Psoas muscle (tissue), 8 donors: ENCODE results near the gene KCNG2. TPM values are rescaled to one million over a fixed set of nuclear protein-coding genes. Genes with fewer than 3 reads are reported as not detected.

ENCODE experiments used
- ATAC-seq, 4 donors: fragments of 200-7000 bp; cut with Tn5 transposase; one replicate each; pipeline ENCODE4 v1.9.1; 2020; ENCODE audit warnings: moderate library complexity in 3 of 4, mild to moderate bottlenecking in 2 of 4
- DNase-seq, 2 donors: peaks; one replicate each; pipeline ENCODE4 v3.0.0-alpha.2; 2020
- H3K27ac ChIP-seq: fragments of 200-600 bp; one replicate; pipeline ENCODE4 v1.8.0; 2022
- H3K27me3 ChIP-seq, 3 donors: fragments of 200-600 bp in 1 of 3; one replicate each; pipeline versions ENCODE4 v1.6.1 to v1.8.0; 2013 to 2022; ENCODE audit warnings: low read length in 2 of 3, mild to moderate bottlenecking in 2 of 3, moderate library complexity in 1 of 3; ENCODE audit not compliant: insufficient read depth in 3 of 3
- H3K36me3 ChIP-seq, 2 donors: fragments of 200-600 bp in 1 of 2; one replicate each; pipeline versions ENCODE4 v1.6.1 to v1.8.0; 2013 to 2022; ENCODE audit warnings: low read depth in 1 of 2, mild to moderate bottlenecking in 1 of 2, moderate library complexity in 1 of 2; ENCODE audit not compliant: insufficient read depth in 1 of 2
- H3K4me1 ChIP-seq: fragments of 200-600 bp; one replicate; pipeline ENCODE4 v1.8.0; 2022
- H3K4me3 ChIP-seq: fragments of 200-600 bp; one replicate; pipeline ENCODE4 v1.8.0; 2022; ENCODE audit warnings: mild to moderate bottlenecking
- H3K9me3 ChIP-seq: fragments of 200-600 bp; one replicate; pipeline ENCODE4 v1.8.0; 2022
- WGBS, 3 donors: extraction: QIAGEN DNeasy Blood & Tissue Kit; methylation state at CpG; one replicate each; pipeline versions ENCODE4 v1.1.6 to v1.1.7; 2013; 5-methylcytosine and 5-hydroxymethylcytosine counted together
- intact Hi-C, 2 donors: fragments of 100-400 bp; cut with DNase I; formaldehyde crosslinking; loops; one replicate each; pipeline versions ENCODE4 v1.11.0 to v1.14.2; 2022
- polyA plus RNA-seq, 3 donors: library from polyadenylated mRNA; stranded (reverse); fragments of 200-250 nt; gene quantifications; one replicate each; pipeline ENCODE4 v1.2.3, GENCODE V29; 2013
- total RNA-seq, 4 donors: library from RNA; stranded (reverse); fragmentation: NEBNext Ultra II Directional in 2 of 4; extraction: Animal tissue kit (Norgen Biotek cat#: 25700) in 2 of 4; gene quantifications; one replicate each; pipeline versions ENCODE4 v1.2.1 to v1.2.4, GENCODE V29; 2021 to 2023
- TF ChIP-seq, protein P1 (sequence below): fragments of 200-600 bp; IDR thresholded peaks from one replicate; pipeline ENCODE4 v1.8.0; 2022; ENCODE audit warnings: antibody characterized with exemption
- donor health status: healthy with polysubstance abuse.
- donor health status: DM: no; HTN: no; CAD: no; lungs with moderate emphysema.
- donor health status: Bipolar disorder and iron deficiency.
- donor health status: healthy.
- donor health status: DM: yes; HTN: yes; CAD: no.
- donor health status: DM: no; HTN: no; CAD: no.
- donor health status: DM: no; HTN: no; CAD: no.
- donor health status: DM: yes; HTN: yes; CAD: no.

The KCNG2 gene
- total and polyA plus RNA-seq, 7 donors, result 0.04 to 0.54 (median 0.27) TPM; not detected in 2

DNA sequence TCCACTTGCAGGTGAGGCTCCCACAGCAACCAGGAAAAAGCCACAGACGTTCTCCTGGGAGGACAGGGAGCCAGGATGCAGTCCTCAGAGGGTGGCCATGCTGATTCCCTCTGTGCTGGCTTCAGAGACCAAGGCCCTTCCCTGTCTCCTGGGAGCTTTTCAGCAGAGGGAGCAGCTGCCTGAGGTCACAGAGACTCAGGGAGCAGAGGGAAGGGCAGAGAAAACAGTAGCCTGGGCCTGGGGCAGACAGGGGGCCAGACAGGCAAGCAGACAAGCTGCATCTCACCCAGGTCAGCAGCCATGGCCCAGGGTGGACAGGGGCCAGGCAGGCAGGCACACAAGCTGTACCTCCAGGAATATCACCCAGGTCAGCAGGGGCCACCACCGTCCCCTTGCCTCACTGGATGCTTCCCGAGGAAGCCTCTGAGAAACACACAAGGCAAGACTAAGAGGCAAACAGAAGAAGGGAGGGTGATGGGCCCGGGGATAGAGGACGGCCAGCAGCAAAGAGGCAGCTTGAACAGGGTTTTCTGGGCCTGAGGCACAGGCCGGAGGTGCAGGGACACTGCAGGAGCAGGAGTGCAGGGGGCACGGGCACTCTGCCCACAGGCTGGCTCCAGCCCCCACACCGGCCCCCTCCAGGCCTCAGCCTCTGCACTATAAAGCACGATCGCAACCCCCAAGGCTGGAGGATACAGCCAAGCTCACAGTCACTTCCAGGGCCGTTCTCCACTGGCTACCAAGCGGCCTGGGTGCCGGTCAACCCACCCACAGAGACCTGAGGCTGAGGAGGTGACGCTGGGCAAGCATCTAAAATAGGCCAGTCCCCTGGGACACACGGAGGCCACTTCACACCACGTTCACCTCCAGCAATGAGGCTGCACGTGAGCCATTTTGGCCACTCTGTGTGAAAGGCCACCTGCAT lies 147.6 kb downstream of the KCNG2 start:
- no peaks in the 10 kb centered on the region for H3K27me3 ChIP-seq
- H3K4me1 ChIP-seq, result peaks cover 54% of the 10 kb centered on the region
- DNase-seq, result peak in 1 of 2 donors; percentile 53
- H3K36me3 ChIP-seq, result peaks cover 4 to 35% of the 10 kb centered on the region in 2 donors
- intact Hi-C loops, result loop anchor here (10.0 kb wide), 2 partner anchors 271 to 561 kb away; partner anchors contain the start of gene CTDP1 (in 1 of the 2)
- no peaks in the 10 kb centered on the region for H3K9me3 ChIP-seq
- WGBS, 3 donors, result 52 to 69% (median 64%) methylated on average over 17 of the region's 17 CpGs
- ATAC-seq, result peak in 2 of 4 donors; percentile 5 to 32
- H3K27ac ChIP-seq, result no peak overlapping the region
- H3K4me3 ChIP-seq, result no peak overlapping the region
- TF ChIP-seq, protein P1, sequence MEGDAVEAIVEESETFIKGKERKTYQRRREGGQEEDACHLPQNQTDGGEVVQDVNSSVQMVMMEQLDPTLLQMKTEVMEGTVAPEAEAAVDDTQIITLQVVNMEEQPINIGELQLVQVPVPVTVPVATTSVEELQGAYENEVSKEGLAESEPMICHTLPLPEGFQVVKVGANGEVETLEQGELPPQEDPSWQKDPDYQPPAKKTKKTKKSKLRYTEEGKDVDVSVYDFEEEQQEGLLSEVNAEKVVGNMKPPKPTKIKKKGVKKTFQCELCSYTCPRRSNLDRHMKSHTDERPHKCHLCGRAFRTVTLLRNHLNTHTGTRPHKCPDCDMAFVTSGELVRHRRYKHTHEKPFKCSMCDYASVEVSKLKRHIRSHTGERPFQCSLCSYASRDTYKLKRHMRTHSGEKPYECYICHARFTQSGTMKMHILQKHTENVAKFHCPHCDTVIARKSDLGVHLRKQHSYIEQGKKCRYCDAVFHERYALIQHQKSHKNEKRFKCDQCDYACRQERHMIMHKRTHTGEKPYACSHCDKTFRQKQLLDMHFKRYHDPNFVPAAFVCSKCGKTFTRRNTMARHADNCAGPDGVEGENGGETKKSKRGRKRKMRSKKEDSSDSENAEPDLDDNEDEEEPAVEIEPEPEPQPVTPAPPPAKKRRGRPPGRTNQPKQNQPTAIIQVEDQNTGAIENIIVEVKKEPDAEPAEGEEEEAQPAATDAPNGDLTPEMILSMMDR, result no peak

- WGBS, 3 donors, result 77 to 90% (median 79%) methylated on average over 14 of the region's 14 CpGs
- H3K4me1 ChIP-seq, result peaks cover 48% of the 10 kb centered on the region
- ATAC-seq, result peak in 3 of 4 donors; percentile 25 to 50 (median 43)
- intact Hi-C loops, result loop anchor here (10.0 kb wide), 2 partner anchors 272 to 562 kb away; partner anchors contain the start of gene CTDP1 (in 1 of the 2)
- no peak overlapping the region for H3K4me3 ChIP-seq
- peak overlapping the region; percentile 71 for H3K27ac ChIP-seq
- TF ChIP-seq, protein P1, result no peak
- DNase-seq, result peak in 1 of 2 donors; percentile 62
- no peaks in the 10 kb centered on the region for H3K9me3 ChIP-seq
- no peaks in the 10 kb centered on the region for H3K27me3 ChIP-seq
- H3K36me3 ChIP-seq, result peaks cover 3 to 23% of the 10 kb centered on the region in 2 donors
Measured at GRCh38 chr18:79947054-79947755, 149.5 kb downstream of the KCNG2 start.

DNA sequence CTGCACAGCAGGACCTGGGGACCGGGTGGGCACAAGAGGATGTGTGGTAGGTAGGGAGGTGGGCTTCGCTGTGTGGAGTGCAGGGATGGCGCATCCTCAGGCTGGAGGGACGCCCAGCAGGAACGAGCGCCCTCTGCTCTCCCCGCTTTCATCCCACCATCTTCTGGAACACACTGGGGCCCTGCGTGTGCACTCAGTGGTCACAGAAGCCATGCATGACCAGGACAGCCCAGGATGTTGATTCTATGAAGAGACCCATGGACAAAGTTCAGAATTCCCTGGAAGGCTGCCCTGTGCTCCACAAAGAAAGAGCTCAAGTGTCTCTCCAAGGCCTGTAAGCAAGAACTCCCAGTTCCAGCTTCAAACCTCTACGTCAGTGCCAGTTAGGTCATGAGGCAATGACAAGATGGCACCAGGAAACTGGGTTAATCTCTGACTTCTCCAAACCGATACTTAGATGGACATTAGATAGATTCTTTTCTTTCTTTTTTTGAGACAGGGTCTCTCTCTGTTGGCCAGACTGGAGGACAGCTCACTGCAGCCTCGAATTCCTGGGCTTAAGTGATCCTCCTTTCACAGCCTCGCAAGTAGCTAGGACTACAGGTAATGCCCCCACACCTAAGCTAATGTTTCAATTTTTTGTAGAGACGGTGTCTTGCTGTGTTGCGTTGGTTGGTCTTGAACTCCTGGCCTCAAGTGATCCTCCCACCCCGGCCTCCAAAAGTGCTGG lies 150.3 kb downstream of the KCNG2 start:
- TF ChIP-seq, protein P1, result no peak
- Histone ChIP-seq H3K4me3 (peak overlapping the region; percentile 16), H3K27me3 (no peaks in the 10 kb centered on the region), H3K36me3 (peaks cover 0 to 15% of the 10 kb centered on the region in 2 donors), H3K27ac (peak overlapping the region; percentile 71), H3K9me3 (no peaks in the 10 kb centered on the region), H3K4me1 (peaks cover 48% of the 10 kb centered on the region)
- ATAC-seq (peak; percentile 44 to 69 (median 64)), DNase-seq (peak in 1 of 2 donors; percentile 73)
- intact Hi-C loops, result loop anchor here (10.0 kb wide), 2 partner anchors 273 to 563 kb away; partner anchors contain the start of gene CTDP1 (in 1 of the 2)
- 73 to 82% (median 77%) methylated on average over 15 of the region's 15 CpGs for WGBS, 3 donors

DNA sequence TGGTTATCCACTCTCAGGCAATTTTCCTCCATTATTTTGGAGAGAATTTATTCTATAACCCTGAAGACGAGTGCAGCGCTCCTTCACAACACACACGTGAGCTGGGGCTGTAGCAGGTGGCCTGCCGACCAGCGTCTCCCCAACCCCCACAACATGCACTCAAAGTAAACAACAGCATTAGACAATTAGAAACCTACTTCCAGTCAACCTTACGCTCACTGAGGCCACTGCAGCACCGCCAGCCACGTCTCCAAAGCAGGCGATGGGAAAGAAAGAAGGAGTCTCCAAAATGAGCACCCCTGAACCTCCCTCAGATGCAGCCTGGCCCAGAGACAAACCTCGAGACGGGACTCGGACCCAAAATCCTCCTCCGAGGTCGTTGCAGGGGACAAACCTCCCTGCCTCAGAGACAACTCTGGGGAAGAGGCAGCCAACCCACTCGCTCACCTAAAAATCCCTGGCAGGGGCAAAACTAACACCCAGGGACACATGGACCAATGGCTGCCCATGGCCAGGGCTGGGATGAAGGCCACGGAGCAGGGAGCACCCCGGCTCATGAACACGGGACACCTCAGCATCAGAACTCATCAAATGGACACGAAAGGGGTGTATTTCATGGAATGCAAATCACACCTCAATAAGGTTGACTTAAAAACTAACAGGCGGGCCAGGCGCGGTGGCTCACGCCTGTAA lies 151.1 kb downstream of the KCNG2 start:
- TF ChIP-seq, protein P1, result no peak
- Histone ChIP-seq H3K27me3 (no peaks in the 10 kb centered on the region), H3K9me3 (no peaks in the 10 kb centered on the region), H3K27ac (peak overlapping the region; percentile 85), H3K4me3 (peak overlapping the region; percentile 77), H3K4me1 (peaks cover 48% of the 10 kb centered on the region), H3K36me3 (peaks cover 0 to 11% of the 10 kb centered on the region in 2 donors)
- ATAC-seq (no peak), DNase-seq (peak in 1 of 2 donors; percentile 51)
- intact Hi-C loops, result loop anchor here (10.0 kb wide), 2 partner anchors 274 to 564 kb away; partner anchors contain the start of gene CTDP1 (in 1 of the 2)
- WGBS, 3 donors, result 89 to 91% (median 90%) methylated on average over 23 of the region's 23 CpGs
